GM12873 (cell line): ENCODE measurements around the gene GIT2.

ENCODE experiments used
- TF ChIP-seq, protein P1 (sequence below): IDR thresholded peaks from 2 replicates; pipeline ENCODE4 v1.5.1; 2012; ENCODE audit warnings: low read depth, mild to moderate bottlenecking, moderate library complexity, low read length, control low read depth; ENCODE audit not compliant: insufficient read depth; ENCODE audit errors: missing control alignments

Gene GIT2, protein sequence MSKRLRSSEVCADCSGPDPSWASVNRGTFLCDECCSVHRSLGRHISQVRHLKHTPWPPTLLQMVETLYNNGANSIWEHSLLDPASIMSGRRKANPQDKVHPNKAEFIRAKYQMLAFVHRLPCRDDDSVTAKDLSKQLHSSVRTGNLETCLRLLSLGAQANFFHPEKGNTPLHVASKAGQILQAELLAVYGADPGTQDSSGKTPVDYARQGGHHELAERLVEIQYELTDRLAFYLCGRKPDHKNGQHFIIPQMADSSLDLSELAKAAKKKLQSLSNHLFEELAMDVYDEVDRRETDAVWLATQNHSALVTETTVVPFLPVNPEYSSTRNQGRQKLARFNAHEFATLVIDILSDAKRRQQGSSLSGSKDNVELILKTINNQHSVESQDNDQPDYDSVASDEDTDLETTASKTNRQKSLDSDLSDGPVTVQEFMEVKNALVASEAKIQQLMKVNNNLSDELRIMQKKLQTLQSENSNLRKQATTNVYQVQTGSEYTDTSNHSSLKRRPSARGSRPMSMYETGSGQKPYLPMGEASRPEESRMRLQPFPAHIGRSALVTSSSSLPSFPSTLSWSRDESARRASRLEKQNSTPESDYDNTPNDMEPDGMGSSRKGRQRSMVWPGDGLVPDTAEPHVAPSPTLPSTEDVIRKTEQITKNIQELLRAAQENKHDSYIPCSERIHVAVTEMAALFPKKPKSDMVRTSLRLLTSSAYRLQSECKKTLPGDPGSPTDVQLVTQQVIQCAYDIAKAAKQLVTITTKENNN

DNA sequence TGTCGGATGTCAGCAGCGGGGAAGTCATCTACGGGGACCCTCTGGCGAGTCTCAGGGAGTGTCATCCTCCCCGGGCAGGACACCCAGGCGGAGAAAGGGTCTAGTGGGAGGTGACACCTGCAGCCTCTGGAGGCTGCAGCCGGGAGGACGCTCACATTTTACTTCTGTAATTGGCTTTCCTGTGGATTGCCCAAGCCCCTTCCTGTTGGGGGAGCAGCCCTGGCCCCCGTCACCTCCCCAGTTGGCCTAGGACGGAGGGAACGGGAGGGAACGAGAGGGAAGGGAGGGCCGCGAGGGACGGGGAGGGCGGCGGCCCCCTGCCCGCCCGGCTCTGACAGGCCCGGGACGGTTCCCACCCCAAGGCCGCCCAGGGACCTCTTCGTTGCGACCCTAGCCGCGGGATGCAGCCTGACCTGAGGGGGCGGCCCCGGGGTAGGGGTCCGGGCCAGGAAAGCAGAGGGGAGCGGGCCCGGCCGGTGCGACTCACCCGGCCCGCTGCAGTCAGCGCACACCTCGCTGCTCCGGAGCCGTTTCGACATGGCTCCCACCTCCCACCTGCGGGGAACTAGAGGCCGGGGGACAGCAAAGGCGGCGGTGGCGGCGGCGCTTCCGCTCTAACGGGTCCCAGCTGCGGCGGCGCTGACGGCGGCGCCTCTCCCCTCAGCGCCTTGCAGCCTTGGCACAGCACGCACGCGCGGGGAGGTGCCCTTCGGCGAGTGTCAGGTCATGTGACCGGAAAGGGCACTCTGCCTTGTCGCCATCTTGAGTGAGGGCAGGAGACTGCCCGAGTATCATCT, at the start of gene GIT2:
Gene GIT2 (minus strand): TSS at position 683 of the 797 bp plus-strand sequence. CDS start 144 bp downstream, at position 539.
- TF ChIP-seq, protein P1, sequence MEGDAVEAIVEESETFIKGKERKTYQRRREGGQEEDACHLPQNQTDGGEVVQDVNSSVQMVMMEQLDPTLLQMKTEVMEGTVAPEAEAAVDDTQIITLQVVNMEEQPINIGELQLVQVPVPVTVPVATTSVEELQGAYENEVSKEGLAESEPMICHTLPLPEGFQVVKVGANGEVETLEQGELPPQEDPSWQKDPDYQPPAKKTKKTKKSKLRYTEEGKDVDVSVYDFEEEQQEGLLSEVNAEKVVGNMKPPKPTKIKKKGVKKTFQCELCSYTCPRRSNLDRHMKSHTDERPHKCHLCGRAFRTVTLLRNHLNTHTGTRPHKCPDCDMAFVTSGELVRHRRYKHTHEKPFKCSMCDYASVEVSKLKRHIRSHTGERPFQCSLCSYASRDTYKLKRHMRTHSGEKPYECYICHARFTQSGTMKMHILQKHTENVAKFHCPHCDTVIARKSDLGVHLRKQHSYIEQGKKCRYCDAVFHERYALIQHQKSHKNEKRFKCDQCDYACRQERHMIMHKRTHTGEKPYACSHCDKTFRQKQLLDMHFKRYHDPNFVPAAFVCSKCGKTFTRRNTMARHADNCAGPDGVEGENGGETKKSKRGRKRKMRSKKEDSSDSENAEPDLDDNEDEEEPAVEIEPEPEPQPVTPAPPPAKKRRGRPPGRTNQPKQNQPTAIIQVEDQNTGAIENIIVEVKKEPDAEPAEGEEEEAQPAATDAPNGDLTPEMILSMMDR, result no peak

- TF ChIP-seq, protein P1, result no peak
These were observed 46.1 kb upstream of the GIT2 start for GRCh38 chr12:110042264-110042663.

- TF ChIP-seq, protein P1, result no peak
These were observed 43.1 kb upstream of the GIT2 start for GRCh38 chr12:110039085-110039807.

- TF ChIP-seq, protein P1, result no peak
These were observed 42.5 kb upstream of the GIT2 start for GRCh38 chr12:110038741-110039084.

GRCh38 chr12:110037315-110037714, 41.1 kb upstream of the GIT2 start:
- TF ChIP-seq, protein P1, result no peak

GRCh38 chr12:110035534-110036104, 39.5 kb upstream of the GIT2 start:
- TF ChIP-seq, protein P1, result no peak
